22Rv1 (cell line): ENCODE data around the gene FHIT.

ENCODE experiments used
- H3K27ac ChIP-seq: fragments of 450-650 bp; 2 replicates; pipeline ENCODE4 v1.5.1; 2017
- ZFX ChIP-seq: fragments of 450-650 bp; IDR thresholded peaks from 2 replicates; pipeline ENCODE4 v1.6.1; 2017; ENCODE audit warnings: antibody characterized with exemption, borderline replicate concordance
- TF ChIP-seq, protein P1 (sequence below): fragments of 450-650 bp; IDR thresholded peaks from 2 replicates; pipeline ENCODE4 v1.5.1; 2017; ENCODE audit warnings: mild to moderate bottlenecking

Gene FHIT

DNA sequence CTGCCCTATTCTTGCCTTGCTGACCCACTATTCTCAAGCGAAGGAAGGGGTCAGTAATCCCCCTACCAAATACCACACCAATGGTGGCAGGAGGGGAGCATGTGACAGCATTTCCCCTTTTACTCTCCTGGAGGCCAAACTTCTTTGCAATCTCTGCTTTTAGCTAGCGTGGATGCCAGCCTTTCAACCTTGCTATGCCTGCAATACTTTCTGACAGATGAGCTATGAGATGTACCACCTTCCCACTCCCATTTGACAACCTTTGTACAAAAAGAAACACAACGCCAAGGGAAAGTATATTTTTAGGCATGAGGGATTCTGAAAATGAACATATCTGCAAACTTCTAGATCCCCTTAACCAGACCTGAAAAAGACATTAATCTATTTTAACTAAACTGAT lies 302.1 kb downstream of the FHIT start:
- TF ChIP-seq, protein P1, sequence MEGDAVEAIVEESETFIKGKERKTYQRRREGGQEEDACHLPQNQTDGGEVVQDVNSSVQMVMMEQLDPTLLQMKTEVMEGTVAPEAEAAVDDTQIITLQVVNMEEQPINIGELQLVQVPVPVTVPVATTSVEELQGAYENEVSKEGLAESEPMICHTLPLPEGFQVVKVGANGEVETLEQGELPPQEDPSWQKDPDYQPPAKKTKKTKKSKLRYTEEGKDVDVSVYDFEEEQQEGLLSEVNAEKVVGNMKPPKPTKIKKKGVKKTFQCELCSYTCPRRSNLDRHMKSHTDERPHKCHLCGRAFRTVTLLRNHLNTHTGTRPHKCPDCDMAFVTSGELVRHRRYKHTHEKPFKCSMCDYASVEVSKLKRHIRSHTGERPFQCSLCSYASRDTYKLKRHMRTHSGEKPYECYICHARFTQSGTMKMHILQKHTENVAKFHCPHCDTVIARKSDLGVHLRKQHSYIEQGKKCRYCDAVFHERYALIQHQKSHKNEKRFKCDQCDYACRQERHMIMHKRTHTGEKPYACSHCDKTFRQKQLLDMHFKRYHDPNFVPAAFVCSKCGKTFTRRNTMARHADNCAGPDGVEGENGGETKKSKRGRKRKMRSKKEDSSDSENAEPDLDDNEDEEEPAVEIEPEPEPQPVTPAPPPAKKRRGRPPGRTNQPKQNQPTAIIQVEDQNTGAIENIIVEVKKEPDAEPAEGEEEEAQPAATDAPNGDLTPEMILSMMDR, result no peak
- no peak for TF ChIP-seq ZFX

DNA sequence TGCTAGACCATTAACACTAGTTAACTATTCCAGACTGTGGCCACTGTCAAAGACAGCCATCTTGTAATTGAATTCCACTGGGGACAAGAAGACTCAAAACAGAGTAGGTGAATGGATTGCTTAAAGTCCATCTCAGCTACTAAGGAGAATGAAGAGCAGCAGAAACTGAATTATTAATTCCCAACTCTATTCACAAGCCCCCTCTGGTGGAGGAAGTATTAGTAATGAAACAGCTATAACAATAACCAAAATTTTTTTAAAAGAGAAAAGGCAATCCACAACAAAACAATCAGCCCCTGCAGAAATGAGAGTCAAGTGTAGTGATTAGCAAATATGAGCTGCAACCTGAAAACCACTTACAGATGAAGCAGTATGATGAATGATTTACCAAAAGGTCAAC lies 302.8 kb downstream of the FHIT start:
- H3K27ac ChIP-seq, result no peak overlapping the region
- TF ChIP-seq, protein P1, result peak; percentile 28; the same call in 1 of the 2 replicates
- TF ChIP-seq ZFX, result no peak

More for the DNA sequence above, 302.1 kb downstream of the FHIT start:
- H3K27ac ChIP-seq, result no peak overlapping the region

DNA sequence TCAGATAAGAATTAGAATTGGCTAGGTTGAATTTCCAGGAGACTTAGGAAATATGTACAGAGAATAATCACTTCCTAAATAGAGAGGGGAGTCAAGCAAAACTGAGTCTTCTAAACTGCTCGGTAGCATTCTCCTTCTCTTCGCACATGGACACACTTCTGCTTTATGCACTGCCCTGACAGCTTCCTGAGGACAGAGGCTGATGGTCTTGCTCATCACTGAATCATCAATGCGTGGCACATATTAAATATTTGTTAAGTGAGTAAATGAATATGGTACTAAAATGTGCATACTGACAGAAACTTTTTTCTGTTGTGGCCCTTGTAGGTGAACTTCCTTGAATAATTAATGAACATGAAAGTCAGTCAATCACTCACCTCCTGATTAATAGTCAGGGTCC lies 315.5 kb downstream of the FHIT start:
- H3K27ac ChIP-seq, result no peak overlapping the region
- TF ChIP-seq ZFX, result no peak
- TF ChIP-seq, protein P1, result no peak

DNA sequence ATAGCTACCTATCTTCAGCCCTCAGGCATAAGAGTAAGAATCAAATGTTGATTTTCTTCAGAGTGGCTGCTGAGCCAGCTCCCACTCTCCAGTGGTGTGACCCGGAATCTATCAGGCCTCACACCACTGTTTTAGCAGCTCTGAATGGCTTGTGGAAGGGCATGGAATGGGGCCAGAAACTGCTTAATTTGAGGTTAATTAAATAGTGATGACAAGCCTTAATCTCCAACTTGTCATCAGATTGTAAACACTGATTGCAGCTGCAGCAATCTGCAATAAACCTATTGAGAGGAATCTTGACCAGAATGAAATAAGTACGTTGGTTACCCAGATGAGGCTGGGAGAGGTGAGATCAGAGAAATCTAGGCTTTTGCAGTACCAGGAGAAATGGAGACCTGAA lies 317.4 kb downstream of the FHIT start:
- no peak for TF ChIP-seq ZFX
- TF ChIP-seq, protein P1, result no peak
- peak overlapping the region; percentile 26 for H3K27ac ChIP-seq

DNA sequence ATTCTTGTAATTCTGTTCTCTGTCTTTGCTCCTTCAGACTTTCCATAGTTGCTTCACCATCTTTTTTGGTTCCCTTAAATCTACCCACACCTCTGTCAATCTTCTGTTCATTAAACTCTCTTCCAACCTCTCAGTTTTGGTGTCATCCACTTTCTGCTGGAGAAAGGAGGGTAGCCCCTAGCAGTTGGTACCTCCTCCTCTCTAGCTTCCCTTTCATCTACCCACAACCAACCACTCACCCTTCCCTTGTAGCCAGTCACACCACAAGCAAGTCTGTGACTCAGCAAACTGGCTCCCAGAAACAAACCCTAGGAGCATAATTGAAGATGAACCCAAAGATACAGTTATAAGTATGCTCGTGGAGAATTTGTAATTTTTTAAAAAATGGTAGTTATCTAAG lies 318.6 kb downstream of the FHIT start:
- no peak overlapping the region for H3K27ac ChIP-seq
- no peak for TF ChIP-seq ZFX
- TF ChIP-seq, protein P1, result no peak

DNA sequence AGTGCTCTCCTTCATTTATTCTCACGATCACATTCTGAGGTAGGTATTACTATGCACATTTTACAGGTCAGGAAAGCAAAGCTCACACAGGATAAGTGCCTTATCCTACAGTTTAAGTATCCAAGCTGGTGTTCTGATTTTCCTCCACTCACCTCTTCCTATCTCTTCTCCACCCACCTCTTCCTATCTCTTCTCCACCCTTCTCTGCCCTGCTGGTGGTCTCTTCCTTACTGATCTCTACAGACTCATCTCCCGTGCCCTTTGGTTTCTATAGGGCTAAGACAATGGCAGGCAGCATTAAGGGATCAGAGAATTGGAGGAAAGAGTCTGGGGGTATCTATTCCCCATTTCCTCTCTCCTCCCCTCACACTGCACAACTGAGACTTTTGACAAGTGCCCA lies 319.1 kb downstream of the FHIT start:
- no peak overlapping the region for H3K27ac ChIP-seq

DNA sequence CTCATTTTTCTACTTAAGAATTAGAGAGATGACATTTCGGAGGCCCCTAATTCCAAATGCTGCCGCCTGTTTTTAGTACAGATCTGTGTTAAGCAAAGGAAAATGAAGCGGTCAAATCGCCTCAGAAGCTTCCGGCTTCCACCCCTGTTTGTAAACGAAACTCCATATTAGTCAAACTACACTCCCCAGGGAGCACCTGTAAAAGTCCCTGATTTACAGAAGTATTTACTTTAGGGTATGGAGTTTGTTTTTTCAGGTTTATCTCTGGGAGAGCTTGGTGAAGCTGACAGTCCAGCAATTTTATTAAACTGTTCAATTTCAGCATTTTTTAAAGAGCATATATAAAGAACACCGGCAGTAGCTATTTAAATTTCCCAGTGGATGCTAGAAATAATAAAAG lies 319.8 kb downstream of the FHIT start:
- H3K27ac ChIP-seq, result no peak overlapping the region
- no peak for TF ChIP-seq ZFX
- TF ChIP-seq, protein P1, result no peak

More for the DNA sequence above, 319.1 kb downstream of the FHIT start:
- TF ChIP-seq, protein P1, result no peak
- no peak for TF ChIP-seq ZFX
